ENCODE measurements around the gene HPCAL1. TPM values are rescaled to one million over a fixed set of nuclear protein-coding genes. Genes with fewer than 3 reads are reported as not detected.

Gene HPCAL1
- total and polyA plus RNA-seq, 2 experiments from 2014 or later = 8.3 to 25.4 TPM

DNA sequence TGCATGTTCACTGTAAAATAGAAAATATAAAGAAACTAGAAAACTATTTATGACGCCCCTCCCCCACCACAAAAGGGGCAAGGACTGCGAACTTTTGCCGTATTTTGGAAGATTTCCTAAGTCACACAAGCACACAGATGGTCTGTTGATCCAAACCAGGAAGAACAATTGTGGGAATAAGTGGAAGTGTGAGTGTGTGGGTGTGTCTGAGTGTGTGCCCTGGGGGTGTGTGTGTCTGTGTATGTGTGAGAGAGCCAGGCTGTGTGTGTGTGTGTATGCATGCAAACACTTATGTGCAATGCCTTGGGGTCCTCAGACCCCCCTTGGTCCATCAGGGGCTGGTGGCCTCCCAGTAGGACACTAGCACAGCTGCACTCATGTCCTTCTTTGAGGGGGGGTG lies 43.1 kb downstream of the HPCAL1 start (continued):
- TF ChIP-seq, protein P1, sequence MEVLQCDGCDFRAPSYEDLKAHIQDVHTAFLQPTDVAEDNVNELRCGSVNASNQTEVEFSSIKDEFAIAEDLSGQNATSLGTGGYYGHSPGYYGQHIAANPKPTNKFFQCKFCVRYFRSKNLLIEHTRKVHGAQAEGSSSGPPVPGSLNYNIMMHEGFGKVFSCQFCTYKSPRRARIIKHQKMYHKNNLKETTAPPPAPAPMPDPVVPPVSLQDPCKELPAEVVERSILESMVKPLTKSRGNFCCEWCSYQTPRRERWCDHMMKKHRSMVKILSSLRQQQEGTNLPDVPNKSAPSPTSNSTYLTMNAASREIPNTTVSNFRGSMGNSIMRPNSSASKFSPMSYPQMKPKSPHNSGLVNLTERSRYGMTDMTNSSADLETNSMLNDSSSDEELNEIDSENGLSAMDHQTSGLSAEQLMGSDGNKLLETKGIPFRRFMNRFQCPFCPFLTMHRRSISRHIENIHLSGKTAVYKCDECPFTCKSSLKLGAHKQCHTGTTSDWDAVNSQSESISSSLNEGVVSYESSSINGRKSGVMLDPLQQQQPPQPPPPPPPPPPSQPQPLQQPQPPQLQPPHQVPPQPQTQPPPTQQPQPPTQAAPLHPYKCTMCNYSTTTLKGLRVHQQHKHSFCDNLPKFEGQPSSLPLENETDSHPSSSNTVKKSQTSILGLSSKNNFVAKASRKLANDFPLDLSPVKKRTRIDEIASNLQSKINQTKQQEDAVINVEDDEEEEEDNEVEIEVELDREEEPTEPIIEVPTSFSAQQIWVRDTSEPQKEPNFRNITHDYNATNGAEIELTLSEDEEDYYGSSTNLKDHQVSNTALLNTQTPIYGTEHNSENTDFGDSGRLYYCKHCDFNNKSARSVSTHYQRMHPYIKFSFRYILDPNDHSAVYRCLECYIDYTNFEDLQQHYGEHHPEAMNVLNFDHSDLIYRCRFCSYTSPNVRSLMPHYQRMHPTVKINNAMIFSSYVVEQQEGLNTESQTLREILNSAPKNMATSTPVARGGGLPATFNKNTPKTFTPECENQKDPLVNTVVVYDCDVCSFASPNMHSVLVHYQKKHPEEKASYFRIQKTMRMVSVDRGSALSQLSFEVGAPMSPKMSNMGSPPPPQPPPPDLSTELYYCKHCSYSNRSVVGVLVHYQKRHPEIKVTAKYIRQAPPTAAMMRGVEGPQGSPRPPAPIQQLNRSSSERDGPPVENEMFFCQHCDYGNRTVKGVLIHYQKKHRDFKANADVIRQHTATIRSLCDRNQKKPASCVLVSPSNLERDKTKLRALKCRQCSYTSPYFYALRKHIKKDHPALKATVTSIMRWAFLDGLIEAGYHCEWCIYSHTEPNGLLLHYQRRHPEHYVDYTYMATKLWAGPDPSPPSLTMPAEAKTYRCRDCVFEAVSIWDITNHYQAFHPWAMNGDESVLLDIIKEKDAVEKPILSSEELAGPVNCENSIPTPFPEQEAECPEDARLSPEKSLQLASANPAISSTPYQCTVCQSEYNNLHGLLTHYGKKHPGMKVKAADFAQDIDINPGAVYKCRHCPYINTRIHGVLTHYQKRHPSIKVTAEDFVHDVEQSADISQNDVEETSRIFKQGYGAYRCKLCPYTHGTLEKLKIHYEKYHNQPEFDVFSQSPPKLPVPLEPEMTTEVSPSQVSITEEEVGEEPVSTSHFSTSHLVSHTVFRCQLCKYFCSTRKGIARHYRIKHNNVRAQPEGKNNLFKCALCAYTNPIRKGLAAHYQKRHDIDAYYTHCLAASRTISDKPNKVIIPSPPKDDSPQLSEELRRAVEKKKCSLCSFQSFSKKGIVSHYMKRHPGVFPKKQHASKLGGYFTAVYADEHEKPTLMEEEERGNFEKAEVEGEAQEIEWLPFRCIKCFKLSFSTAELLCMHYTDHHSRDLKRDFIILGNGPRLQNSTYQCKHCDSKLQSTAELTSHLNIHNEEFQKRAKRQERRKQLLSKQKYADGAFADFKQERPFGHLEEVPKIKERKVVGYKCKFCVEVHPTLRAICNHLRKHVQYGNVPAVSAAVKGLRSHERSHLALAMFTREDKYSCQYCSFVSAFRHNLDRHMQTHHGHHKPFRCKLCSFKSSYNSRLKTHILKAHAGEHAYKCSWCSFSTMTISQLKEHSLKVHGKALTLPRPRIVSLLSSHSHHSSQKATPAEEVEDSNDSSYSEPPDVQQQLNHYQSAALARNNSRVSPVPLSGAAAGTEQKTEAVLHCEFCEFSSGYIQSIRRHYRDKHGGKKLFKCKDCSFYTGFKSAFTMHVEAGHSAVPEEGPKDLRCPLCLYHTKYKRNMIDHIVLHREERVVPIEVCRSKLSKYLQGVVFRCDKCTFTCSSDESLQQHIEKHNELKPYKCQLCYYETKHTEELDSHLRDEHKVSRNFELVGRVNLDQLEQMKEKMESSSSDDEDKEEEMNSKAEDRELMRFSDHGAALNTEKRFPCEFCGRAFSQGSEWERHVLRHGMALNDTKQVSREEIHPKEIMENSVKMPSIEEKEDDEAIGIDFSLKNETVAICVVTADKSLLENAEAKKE (CRISPR knock-in tag; IDR thresholded peaks at IDR 0.05) = no peak
- TF ChIP-seq JUNB (IDR thresholded peaks at IDR 0.05; ENCODE audit: unreplicated experiment) = no peak
- no peak for TF ChIP-seq POLR2AphosphoS5 (IDR thresholded peaks at IDR 0.05; ENCODE audit: low read depth)
- TF ChIP-seq ZNF331 (CRISPR knock-in tag; IDR thresholded peaks at IDR 0.05; ENCODE audit: low read depth) = no peak
- TF ChIP-seq, protein P2, sequence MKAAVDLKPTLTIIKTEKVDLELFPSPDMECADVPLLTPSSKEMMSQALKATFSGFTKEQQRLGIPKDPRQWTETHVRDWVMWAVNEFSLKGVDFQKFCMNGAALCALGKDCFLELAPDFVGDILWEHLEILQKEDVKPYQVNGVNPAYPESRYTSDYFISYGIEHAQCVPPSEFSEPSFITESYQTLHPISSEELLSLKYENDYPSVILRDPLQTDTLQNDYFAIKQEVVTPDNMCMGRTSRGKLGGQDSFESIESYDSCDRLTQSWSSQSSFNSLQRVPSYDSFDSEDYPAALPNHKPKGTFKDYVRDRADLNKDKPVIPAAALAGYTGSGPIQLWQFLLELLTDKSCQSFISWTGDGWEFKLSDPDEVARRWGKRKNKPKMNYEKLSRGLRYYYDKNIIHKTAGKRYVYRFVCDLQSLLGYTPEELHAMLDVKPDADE (IDR thresholded peaks at IDR 0.05) = no peak
- no peak for TF ChIP-seq NANOG (IDR thresholded peaks at IDR 0.05; ENCODE audit: borderline replicate concordance)

DNA sequence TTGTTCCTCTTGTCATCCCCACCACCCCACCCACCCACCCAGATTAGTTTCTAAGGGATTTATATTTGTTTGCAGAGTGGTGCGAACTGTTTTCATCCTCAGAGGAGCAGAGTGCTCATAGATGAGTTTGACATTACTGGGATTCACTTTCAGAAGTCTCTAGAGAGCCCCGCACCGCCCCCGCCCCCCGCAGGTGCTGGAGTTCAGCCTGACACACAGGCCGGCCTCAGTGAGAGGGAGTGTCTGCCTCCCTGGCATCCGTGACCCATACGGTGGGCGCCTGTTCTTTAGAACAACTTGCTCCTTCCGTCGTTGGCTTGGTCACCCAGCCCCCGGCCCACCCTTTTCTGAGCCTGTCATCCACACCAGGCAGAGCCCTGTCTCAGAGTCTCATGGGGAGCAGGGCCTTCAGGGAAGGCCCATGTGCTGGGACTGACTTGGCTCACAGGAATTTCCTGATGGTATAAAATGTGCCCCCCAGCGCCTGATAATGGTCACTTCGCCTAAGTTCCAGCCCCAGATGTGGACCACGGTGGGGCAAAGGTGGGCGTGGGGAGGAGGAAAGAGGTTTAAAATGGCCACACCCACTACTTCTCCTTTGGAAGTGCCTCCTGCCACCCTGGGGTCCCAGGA lies 44.3 kb downstream of the HPCAL1 start:
- Mint-ChIP-seq H3K27me3 (ENCODE audit: insufficient read depth, low read depth, poor library complexity) (peaks cover 2% of the 10 kb centered on the region), H3K9me3 (no peaks in the 10 kb centered on the region), H3K4me3 (no peak overlapping the region), H3K27ac (no peak overlapping the region), H3K4me1 (peaks cover 15% of the 10 kb centered on the region), H3K36me3 (ENCODE audit: low read depth) (no peaks in the 10 kb centered on the region)
- H4K20me1 ChIP-seq (replicated peaks; ENCODE audit: insufficient read depth) = no peaks in the 10 kb centered on the region; the same call in 1 of the 2 replicates
- no peak for TF ChIP-seq CREB1 (CRISPR knock-in tag; IDR thresholded peaks at IDR 0.05; ENCODE audit: low read depth)
- TF ChIP-seq JUNB (IDR thresholded peaks at IDR 0.05; ENCODE audit: unreplicated experiment) = no peak
- TF ChIP-seq REST (IDR thresholded peaks at IDR 0.05; ENCODE audit: unreplicated experiment) = no peak
- TF ChIP-seq, protein P3, sequence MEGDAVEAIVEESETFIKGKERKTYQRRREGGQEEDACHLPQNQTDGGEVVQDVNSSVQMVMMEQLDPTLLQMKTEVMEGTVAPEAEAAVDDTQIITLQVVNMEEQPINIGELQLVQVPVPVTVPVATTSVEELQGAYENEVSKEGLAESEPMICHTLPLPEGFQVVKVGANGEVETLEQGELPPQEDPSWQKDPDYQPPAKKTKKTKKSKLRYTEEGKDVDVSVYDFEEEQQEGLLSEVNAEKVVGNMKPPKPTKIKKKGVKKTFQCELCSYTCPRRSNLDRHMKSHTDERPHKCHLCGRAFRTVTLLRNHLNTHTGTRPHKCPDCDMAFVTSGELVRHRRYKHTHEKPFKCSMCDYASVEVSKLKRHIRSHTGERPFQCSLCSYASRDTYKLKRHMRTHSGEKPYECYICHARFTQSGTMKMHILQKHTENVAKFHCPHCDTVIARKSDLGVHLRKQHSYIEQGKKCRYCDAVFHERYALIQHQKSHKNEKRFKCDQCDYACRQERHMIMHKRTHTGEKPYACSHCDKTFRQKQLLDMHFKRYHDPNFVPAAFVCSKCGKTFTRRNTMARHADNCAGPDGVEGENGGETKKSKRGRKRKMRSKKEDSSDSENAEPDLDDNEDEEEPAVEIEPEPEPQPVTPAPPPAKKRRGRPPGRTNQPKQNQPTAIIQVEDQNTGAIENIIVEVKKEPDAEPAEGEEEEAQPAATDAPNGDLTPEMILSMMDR (conservative IDR thresholded peaks at IDR 0.05; ENCODE audit: low read depth in 2 of 2) = no peak
- TF ChIP-seq POLR2AphosphoS5 (IDR thresholded peaks at IDR 0.05; ENCODE audit: low read depth) = no peak
- H3K27ac ChIP-seq (ENCODE audit: low read depth) = no peak overlapping the region
- H3K27me3 ChIP-seq (ENCODE audit: insufficient read depth) = no peaks in the 10 kb centered on the region
- no peak overlapping the region for H3K4me3 ChIP-seq
- H3K4me1 ChIP-seq (ENCODE audit: insufficient read depth) = 0 out of 2 replicates have a peak, but pooled peaks cover 3% of the 10 kb centered on the region
- H2AFZ ChIP-seq = no peak overlapping the region
- no peaks in the 10 kb centered on the region for H3K79me2 ChIP-seq (replicated peaks; ENCODE audit: insufficient read depth)
- H3F3A ChIP-seq (replicated peaks; ENCODE audit: low read depth) = no peaks in the 10 kb centered on the region
- H3K4me2 ChIP-seq = no peak overlapping the region; the same call in 1 of the 2 replicates
- no peaks in the 10 kb centered on the region for H3K36me3 ChIP-seq (ENCODE audit: insufficient read depth)
- DNase-seq (ENCODE audit: low spot score) (peak; percentile 37), ATAC-seq (peak; percentile 61)
- H3K9me2 ChIP-seq (ENCODE audit: insufficient read depth) = no peaks in the 10 kb centered on the region

Data from GM23338 (cell line).